Heart left ventricle (tissue), 16 donors: ENCODE data around the gene RUNX2. TPM values are rescaled to one million over a fixed set of nuclear protein-coding genes. Genes with fewer than 3 reads are reported as not detected.

Experiments used
- ATAC-seq, 4 donors: fragments of 200-7000 bp; cut with Tn5 transposase; one replicate each; pipeline ENCODE4 v1.9.1; 2020 to 2022; ENCODE audit warnings: moderate library complexity in 4 of 4, mild to moderate bottlenecking in 3 of 4, moderate number of reproducible peaks in 1 of 4
- DNase-seq, 5 donors: peaks; one replicate each; pipeline ENCODE4 v3.0.0-alpha.2; 2020
- H3K27ac ChIP-seq, 12 donors: fragments of 200-600 bp; sonication (generic) in 4 of 12; one replicate each; pipeline versions ENCODE4 v1.5.0 to v1.8.0; 2016 to 2022; ENCODE audit warnings: mild to moderate bottlenecking in 2 of 12
- H3K27me3 ChIP-seq, 9 donors: fragments of 200-600 bp; sonication (generic) in 2 of 9; one replicate each; pipeline versions ENCODE4 v1.5.1 to v1.8.0; 2016 to 2022; ENCODE audit warnings: mild to moderate bottlenecking in 3 of 9
- H3K36me3 ChIP-seq, 9 donors: fragments of 200-600 bp; sonication (generic) in 2 of 9; one replicate each; pipeline versions ENCODE4 v1.5.0 to v1.8.0; 2018 to 2022; ENCODE audit warnings: mild to moderate bottlenecking in 2 of 9
- H3K4me1 ChIP-seq, 12 donors: fragments of 200-600 bp; sonication (generic) in 4 of 12; one replicate each; pipeline versions ENCODE4 v1.5.0 to v1.8.0; 2016 to 2022; ENCODE audit warnings: mild to moderate bottlenecking in 3 of 12
- H3K4me3 ChIP-seq, 12 donors: fragments of 200-600 bp; sonication (generic) in 4 of 12; one replicate each; pipeline versions ENCODE4 v1.5.0 to v1.8.0; 2017 to 2022; ENCODE audit warnings: mild to moderate bottlenecking in 9 of 12, moderate library complexity in 4 of 12
- H3K9me3 ChIP-seq, 12 donors: fragments of 200-600 bp; sonication (generic) in 4 of 12; one replicate each; pipeline versions ENCODE4 v1.5.0 to v1.8.0; 2016 to 2022; ENCODE audit warnings: mild to moderate bottlenecking in 1 of 12
- POLR2A ChIP-seq, 2 donors: fragments of 450-650 bp; IDR thresholded peaks; one replicate each; pipeline ENCODE4 v1.6.1; 2017; ENCODE audit warnings: antibody characterized with exemption in 2 of 2, mild to moderate bottlenecking in 2 of 2, moderate library complexity in 2 of 2
- WGBS, 4 donors: extraction: QIAGEN DNeasy Blood & Tissue Kit in 2 of 4; methylation state at CpG; one replicate each; pipeline versions ENCODE4 v1.1.5 to v1.1.7; 2013 to 2018; 5-methylcytosine and 5-hydroxymethylcytosine counted together
- intact Hi-C, 10 donors: fragments of 100-400 bp; cut with DNase I; formaldehyde crosslinking; loops; one replicate each; pipeline versions ENCODE4 v1.11.1 to v1.14.2; 2022
- polyA plus RNA-seq, 2 donors: library from polyadenylated mRNA; stranded (reverse); fragments of 200-250 nt; gene quantifications; one replicate each; pipeline ENCODE4 v1.2.3, GENCODE V29; 2013
- total RNA-seq, 9 donors: library from RNA; depleted of rRNA in 2 of 9; stranded (reverse); fragments of >200 nt in 2 of 9; fragmentation: NEBNext Ultra II Directional in 3 of 9; extraction: Animal tissue kit (Norgen Biotek cat#: 25700) in 3 of 9; gene quantifications; one replicate each; pipeline versions ENCODE4 v1.1.0 to v1.2.4, GENCODE V29; 2016 to 2023
- TF ChIP-seq, protein P1 (sequence below), 12 donors: fragments of 200-600 bp; sonication (generic) in 4 of 12; IDR thresholded peaks; one replicate each; pipeline versions ENCODE4 v1.5.0 to v1.8.0; 2018 to 2022; ENCODE audit warnings: antibody characterized with exemption in 12 of 12, mild to moderate bottlenecking in 5 of 12
- donor health status: ischemic (EF 13 %, LVEDD 7.1; RV severe dilation, severe dysfunction).
- donor health status: healthy with polysubstance abuse.
- donor health status: DM: no; HTN: yes; CAD: no.
- donor health status: DM: no; HTN: no; CAD: no.
- donor health status: ischemic (EF 25% LVEDD 6.9; RV normal size, moderate dysfunction).
- donor health status: ischemic (EF 25% LVEDD 5.7; RV mildly dilated, moderate dysfunction).
- donor health status: healthy.
- donor health status: DM: yes; HTN: yes; CAD: no.
- donor health status: ischemic (EF 35%, LVEDD 5.7; RV mildly dilated, moderate dysfunction).
- donor health status: nonischemic (EF 11% LVEDD 7.7; RV severe dilation, severe dysfunction).
- donor health status: DM: yes; HTN: yes; CAD: no.
- donor health status: PGD.
- donor health status: ischemic (EF 29% LVEDD 5.4; RV normal size, mild dysfunction).
- donor health status: nonischemic (EF 23%, LVEDD 6.1; RV moderate dilation, normal function).

The RUNX2 gene
- total and polyA plus RNA-seq, 11 donors, result 0.37 to 3.1 (median 2.0) TPM

- TF ChIP-seq, protein P1, sequence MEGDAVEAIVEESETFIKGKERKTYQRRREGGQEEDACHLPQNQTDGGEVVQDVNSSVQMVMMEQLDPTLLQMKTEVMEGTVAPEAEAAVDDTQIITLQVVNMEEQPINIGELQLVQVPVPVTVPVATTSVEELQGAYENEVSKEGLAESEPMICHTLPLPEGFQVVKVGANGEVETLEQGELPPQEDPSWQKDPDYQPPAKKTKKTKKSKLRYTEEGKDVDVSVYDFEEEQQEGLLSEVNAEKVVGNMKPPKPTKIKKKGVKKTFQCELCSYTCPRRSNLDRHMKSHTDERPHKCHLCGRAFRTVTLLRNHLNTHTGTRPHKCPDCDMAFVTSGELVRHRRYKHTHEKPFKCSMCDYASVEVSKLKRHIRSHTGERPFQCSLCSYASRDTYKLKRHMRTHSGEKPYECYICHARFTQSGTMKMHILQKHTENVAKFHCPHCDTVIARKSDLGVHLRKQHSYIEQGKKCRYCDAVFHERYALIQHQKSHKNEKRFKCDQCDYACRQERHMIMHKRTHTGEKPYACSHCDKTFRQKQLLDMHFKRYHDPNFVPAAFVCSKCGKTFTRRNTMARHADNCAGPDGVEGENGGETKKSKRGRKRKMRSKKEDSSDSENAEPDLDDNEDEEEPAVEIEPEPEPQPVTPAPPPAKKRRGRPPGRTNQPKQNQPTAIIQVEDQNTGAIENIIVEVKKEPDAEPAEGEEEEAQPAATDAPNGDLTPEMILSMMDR (IDR thresholded peaks at IDR 0.05), result no peak
- TF ChIP-seq POLR2A (IDR thresholded peaks at IDR 0.05), result no peak
- no peak overlapping the region for H3K27ac ChIP-seq
- H3K4me3 ChIP-seq, result no peak overlapping the region
- peaks cover 0 to 6% (median 0%) of the 10 kb centered on the region in 9 donors for H3K27me3 ChIP-seq
- H3K4me1 ChIP-seq, result no peaks in the 10 kb centered on the region
- H3K9me3 ChIP-seq, result no peaks in the 10 kb centered on the region
- H3K36me3 ChIP-seq, result no peaks in the 10 kb centered on the region
- DNase-seq, result no peak
- ATAC-seq, result no peak
- intact Hi-C loops, result no loop called here
- WGBS, 4 donors, result 81 to 86% (median 84%) methylated on average over 4 of the region's 4 CpGs
These were observed 306.1 kb downstream of the RUNX2 start for GRCh38 chr6:45634231-45634630.

GRCh38 chr6:45635284-45635867 is 307.2 kb downstream of the RUNX2 start:
- Histone ChIP-seq H3K36me3 (no peaks in the 10 kb centered on the region), H3K27ac (no peak overlapping the region), H3K9me3 (no peaks in the 10 kb centered on the region), H3K27me3 (peaks cover 0 to 6% (median 0%) of the 10 kb centered on the region in 9 donors), H3K4me1 (no peaks in the 10 kb centered on the region), H3K4me3 (no peak overlapping the region)
- TF ChIP-seq, protein P1 (IDR thresholded peaks at IDR 0.05), result no peak
- TF ChIP-seq POLR2A (IDR thresholded peaks at IDR 0.05), result no peak
- intact Hi-C loops, result no loop called here
- ATAC-seq (no peak), DNase-seq (no peak)
- WGBS, 4 donors, result 58 to 72% (median 60%) methylated on average over 8 of the region's 8 CpGs

- intact Hi-C loops, result no loop called here
- 81 to 90% (median 83%) methylated on average over 3 of the region's 3 CpGs for WGBS, 4 donors
- Histone ChIP-seq H3K36me3 (no peaks in the 10 kb centered on the region), H3K4me1 (no peaks in the 10 kb centered on the region), H3K27me3 (peaks cover 0 to 6% (median 0%) of the 10 kb centered on the region in 9 donors), H3K9me3 (no peaks in the 10 kb centered on the region), H3K4me3 (no peak overlapping the region), H3K27ac (peak overlapping the region in 1 of 12 donors; percentile 79)
- TF ChIP-seq, protein P1 (IDR thresholded peaks at IDR 0.05), result no peak
- no peak for TF ChIP-seq POLR2A (IDR thresholded peaks at IDR 0.05)
- ATAC-seq (no peak), DNase-seq (no peak)
These were observed 308.9 kb downstream of the RUNX2 start for GRCh38 chr6:45637056-45637455.

GRCh38 chr6:45637611-45638257 is 309.6 kb downstream of the RUNX2 start:
- no peak overlapping the region for H3K4me3 ChIP-seq
- H3K36me3 ChIP-seq, result no peaks in the 10 kb centered on the region
- TF ChIP-seq, protein P1 (IDR thresholded peaks at IDR 0.05), result no peak
- TF ChIP-seq POLR2A (IDR thresholded peaks at IDR 0.05), result no peak
- H3K27ac ChIP-seq, result peak overlapping the region in 1 of 12 donors; percentile 79
- no peaks in the 10 kb centered on the region for H3K9me3 ChIP-seq
- peaks cover 0 to 6% (median 0%) of the 10 kb centered on the region in 9 donors for H3K27me3 ChIP-seq
- ATAC-seq (peak in 1 of 4 donors; percentile 42), DNase-seq (no peak)
- 73 to 79% (median 75%) methylated on average over 7 of the region's 7 CpGs for WGBS, 4 donors
- intact Hi-C loops, result no loop called here
- no peaks in the 10 kb centered on the region for H3K4me1 ChIP-seq
